ENCODE measurements around the gene ATP9A.
"Not testable (repeated sequence)": the region's sequence is repeated elsewhere in the genome, so short reads cannot be mapped to it uniquely, and the experiment has no call there.

Gene ATP9A

GRCh38 chr20:51775241-51775640 lies 7.1 kb upstream of the ATP9A start:
- no peak for ATAC-seq (replicated peaks)
- H3K27ac Mint-ChIP-seq = no peak overlapping the region
- no peak overlapping the region for H3K4me3 Mint-ChIP-seq
- H3K27me3 Mint-ChIP-seq = peaks cover 11 to 15% of the 10 kb centered on the region in 2 donors
- no peak for DNase-seq
- no peaks in the 10 kb centered on the region for H3K36me3 Mint-ChIP-seq
- no peaks in the 10 kb centered on the region for H3K4me1 Mint-ChIP-seq
- H3K9me3 Mint-ChIP-seq = peaks cover 5 to 10% of the 10 kb centered on the region in 2 donors

GRCh38 chr20:51772236-51772635 lies 4.0 kb upstream of the ATP9A start:
- Mint-ChIP-seq H3K4me1 (peaks cover 5 to 11% of the 10 kb centered on the region in 2 donors), H3K27me3 (peaks cover 28 to 39% of the 10 kb centered on the region in 2 donors), H3K27ac (no peak overlapping the region), H3K4me3 (no peak overlapping the region), H3K9me3 (no peaks in the 10 kb centered on the region), H3K36me3 (peaks cover 0 to 3% of the 10 kb centered on the region in 2 donors)
- no peak for DNase-seq
- ATAC-seq (replicated peaks) = no peak

- peaks cover 32 to 52% of the 10 kb centered on the region in 2 donors for H3K27me3 Mint-ChIP-seq
- no peaks in the 10 kb centered on the region for H3K9me3 Mint-ChIP-seq
- peaks cover 5 to 15% of the 10 kb centered on the region in 2 donors for H3K4me1 Mint-ChIP-seq
- ATAC-seq (replicated peaks) (no peak), DNase-seq (no peak)
- H3K36me3 Mint-ChIP-seq = peaks cover 0 to 3% of the 10 kb centered on the region in 2 donors
- no peak overlapping the region for H3K4me3 Mint-ChIP-seq
- H3K27ac Mint-ChIP-seq = no peak overlapping the region
Observed at GRCh38 chr20:51769976-51770615, 1.9 kb upstream of the ATP9A start.

- H3K27me3 Mint-ChIP-seq = peaks cover 34 to 61% of the 10 kb centered on the region in 2 donors
- ATAC-seq (replicated peaks) = no peak
- H3K4me1 Mint-ChIP-seq = peaks cover 5 to 15% of the 10 kb centered on the region in 2 donors
- no peak overlapping the region for H3K27ac Mint-ChIP-seq
- peaks cover 0 to 3% of the 10 kb centered on the region in 2 donors for H3K36me3 Mint-ChIP-seq
- peak overlapping the region; percentile 66 to 76 for H3K4me3 Mint-ChIP-seq
- H3K9me3 Mint-ChIP-seq = no peaks in the 10 kb centered on the region
- no peak for DNase-seq
Observed at GRCh38 chr20:51768759-51769517, 748 bp upstream of the ATP9A start.

- Mint-ChIP-seq H3K27ac (no peak overlapping the region), H3K36me3 (peaks cover 0 to 3% of the 10 kb centered on the region in 2 donors), H3K9me3 (no peaks in the 10 kb centered on the region), H3K4me3 (peak overlapping the region; percentile 50 to 67), H3K4me1 (peaks cover 5 to 15% of the 10 kb centered on the region in 2 donors), H3K27me3 (peaks cover 34 to 57% of the 10 kb centered on the region in 2 donors)
- ATAC-seq (replicated peaks) (peak; percentile 82 to 85), DNase-seq (peak; percentile 24)
Observed at GRCh38 chr20:51766994-51767866, 960 bp downstream of the ATP9A start.

- not testable (repeated sequence) for H3K36me3 Mint-ChIP-seq; H3K27ac Mint-ChIP-seq; H3K4me3 Mint-ChIP-seq; H3K9me3 Mint-ChIP-seq; ATAC-seq (replicated peaks); DNase-seq
- Mint-ChIP-seq H3K4me1 (peaks cover 5 to 15% of the 10 kb centered on the region in 2 donors), H3K27me3 (peaks cover 35 to 52% of the 10 kb centered on the region in 2 donors)
Observed at GRCh38 chr20:51765381-51765780, 2.8 kb downstream of the ATP9A start.

GRCh38 chr20:51763965-51764602 lies 4.1 kb downstream of the ATP9A start:
- no peak overlapping the region for H3K27ac Mint-ChIP-seq
- H3K9me3 Mint-ChIP-seq = no peaks in the 10 kb centered on the region
- ATAC-seq (replicated peaks) = no peak
- peaks cover 23 to 40% of the 10 kb centered on the region in 2 donors for H3K27me3 Mint-ChIP-seq
- peaks cover 5 to 14% of the 10 kb centered on the region in 2 donors for H3K4me1 Mint-ChIP-seq
- H3K4me3 Mint-ChIP-seq = no peak overlapping the region
- peaks cover 0 to 3% of the 10 kb centered on the region in 2 donors for H3K36me3 Mint-ChIP-seq
- no peak for DNase-seq

- H3K9me3 Mint-ChIP-seq = no peaks in the 10 kb centered on the region
Observed at GRCh38 chr20:51760905-51761546, 7.2 kb downstream of the ATP9A start.

GRCh38 chr20:51759769-51760510 lies 8.2 kb downstream of the ATP9A start:
- Mint-ChIP-seq H3K27ac (no peak overlapping the region), H3K4me1 (no peaks in the 10 kb centered on the region), H3K4me3 (no peak overlapping the region), H3K9me3 (no peaks in the 10 kb centered on the region), H3K27me3 (peaks cover 10 to 13% of the 10 kb centered on the region in 2 donors), H3K36me3 (no peaks in the 10 kb centered on the region)
- no peak for DNase-seq
- ATAC-seq (replicated peaks) = no peak

More at GRCh38 chr20:51760905-51761546, 7.2 kb downstream of the ATP9A start:
- H3K27me3 Mint-ChIP-seq = peaks cover 16 to 17% of the 10 kb centered on the region in 2 donors
- DNase-seq (no peak), ATAC-seq (replicated peaks) (no peak)
- H3K36me3 Mint-ChIP-seq = no peaks in the 10 kb centered on the region
- no peaks in the 10 kb centered on the region for H3K4me1 Mint-ChIP-seq
- no peak overlapping the region for H3K4me3 Mint-ChIP-seq
- no peak overlapping the region for H3K27ac Mint-ChIP-seq

GRCh38 chr20:51758978-51759544 lies 9.1 kb downstream of the ATP9A start:
- Mint-ChIP-seq H3K9me3 (no peaks in the 10 kb centered on the region), H3K27ac (no peak overlapping the region), H3K36me3 (no peaks in the 10 kb centered on the region), H3K4me1 (no peaks in the 10 kb centered on the region), H3K27me3 (peaks cover 5 to 10% of the 10 kb centered on the region in 2 donors), H3K4me3 (no peak overlapping the region)
- DNase-seq = no peak
- no peak for ATAC-seq (replicated peaks)

- H3K27ac Mint-ChIP-seq = peak overlapping the region; percentile 54
- peaks cover 0 to 6% of the 10 kb centered on the region in 2 donors for H3K27me3 Mint-ChIP-seq
- DNase-seq (no peak), ATAC-seq (replicated peaks) (no peak)
- no peaks in the 10 kb centered on the region for H3K36me3 Mint-ChIP-seq
- no peaks in the 10 kb centered on the region for H3K9me3 Mint-ChIP-seq
- no peaks in the 10 kb centered on the region for H3K4me1 Mint-ChIP-seq
- no peak overlapping the region for H3K4me3 Mint-ChIP-seq
Observed at GRCh38 chr20:51757226-51757625, 11.0 kb downstream of the ATP9A start.

GRCh38 chr20:51756653-51757052 lies 11.5 kb downstream of the ATP9A start:
- ATAC-seq (replicated peaks) = no peak
- no peak for DNase-seq
- H3K27me3 Mint-ChIP-seq = peaks cover 0 to 3% of the 10 kb centered on the region in 2 donors
- no peaks in the 10 kb centered on the region for H3K9me3 Mint-ChIP-seq
- no peak overlapping the region for H3K4me3 Mint-ChIP-seq
- no peaks in the 10 kb centered on the region for H3K4me1 Mint-ChIP-seq
- no peaks in the 10 kb centered on the region for H3K36me3 Mint-ChIP-seq
- no peak overlapping the region for H3K27ac Mint-ChIP-seq

- H3K27me3 Mint-ChIP-seq; ATAC-seq (replicated peaks); H3K9me3 Mint-ChIP-seq; H3K36me3 Mint-ChIP-seq; DNase-seq; H3K4me3 Mint-ChIP-seq; H3K4me1 Mint-ChIP-seq; H3K27ac Mint-ChIP-seq: not testable (repeated sequence)
Observed at GRCh38 chr20:51753220-51753619, 15.0 kb downstream of the ATP9A start.

Data from stimulated activated naive B cell treated with anti-CD40 and anti-IgM and Interleukin-4, amounts not matched to agents 10 μg/mL and 1 μg/mL and 100 μg/mL, for 72 hours (primary cell).